Occipital lobe (tissue), 2 donors: ENCODE results near the gene STAT5B. TPM values are rescaled to one million over a fixed set of nuclear protein-coding genes. Genes with fewer than 3 reads are reported as not detected.

Source experiments
- DNase-seq: peaks from one replicate; lab custom pipeline; 2025; lab: John Stamatoyannopoulos, UW
- total RNA-seq: library from RNA; depleted of rRNA; stranded (reverse); fragments of >200 nt; gene quantifications from one replicate; pipeline ENCODE4 v1.2.3, GENCODE V29; 2014

Gene STAT5B
- total RNA-seq, 1 donor from 2014 or later: 20.7 TPM

GRCh38 chr17:42180411-42180921 is 95.7 kb downstream of the STAT5B start:
- DNase-seq: no peak

- no peak for DNase-seq
These were observed 96.2 kb downstream of the STAT5B start for GRCh38 chr17:42179911-42180410.

GRCh38 chr17:42179335-42179734 is 96.9 kb downstream of the STAT5B start:
- no peak for DNase-seq

GRCh38 chr17:42178817-42179216 is 97.4 kb downstream of the STAT5B start:
- no peak for DNase-seq

GRCh38 chr17:42177684-42178083 is 98.5 kb downstream of the STAT5B start:
- no peak for DNase-seq

GRCh38 chr17:42174126-42174783 is 101.9 kb downstream of the STAT5B start:
- peak; percentile 69 for DNase-seq

GRCh38 chr17:42171831-42172230 is 104.4 kb downstream of the STAT5B start:
- peak; percentile 25 for DNase-seq

GRCh38 chr17:42169351-42169750 is 106.8 kb downstream of the STAT5B start:
- DNase-seq: no peak

- no peak for DNase-seq
These were observed 108.4 kb downstream of the STAT5B start for GRCh38 chr17:42167807-42168206.

GRCh38 chr17:42166196-42166763 is 109.9 kb downstream of the STAT5B start:
- no peak for DNase-seq

- no peak for DNase-seq
These were observed 110.4 kb downstream of the STAT5B start for GRCh38 chr17:42165751-42166150.

GRCh38 chr17:42163696-42164407 is 112.3 kb downstream of the STAT5B start:
- DNase-seq: no peak

GRCh38 chr17:42163113-42163512 is 113.1 kb downstream of the STAT5B start:
- DNase-seq: no peak

GRCh38 chr17:42160531-42160910 is 115.7 kb downstream of the STAT5B start:
- DNase-seq: no peak

- DNase-seq: no peak
These were observed 116.2 kb downstream of the STAT5B start for GRCh38 chr17:42159796-42160530.

GRCh38 chr17:42155614-42156045 is 120.6 kb downstream of the STAT5B start:
- no peak for DNase-seq

GRCh38 chr17:42153919-42154742 is 122.1 kb downstream of the STAT5B start:
- DNase-seq: no peak
